Adrenal gland (tissue), 5 donors: Measurements from ENCODE around the gene RPL7A.

ENCODE experiments used
- POLR2A ChIP-seq, 2 donors: fragments of 450-650 bp; IDR thresholded peaks; one replicate each; pipeline ENCODE4 v1.6.1; 2017; ENCODE audit warnings: antibody characterized with exemption in 2 of 2, mild to moderate bottlenecking in 2 of 2, moderate library complexity in 1 of 2
- TF ChIP-seq, protein P1 (sequence below), 6 experiments: fragments of 450-650 bp in 4 of 6; fragments of 200-600 bp in 2 of 6; sonication (generic) in 1 of 6; IDR thresholded peaks; 1 replicate in 5 of 6; 2 replicates in 1 of 6; pipeline versions ENCODE4 v1.5.1 to v1.8.0; 2016 to 2021; ENCODE audit warnings: antibody characterized with exemption in 6 of 6, mild to moderate bottlenecking in 2 of 6, moderate library complexity in 1 of 6
- donor health status: DM: no; HTN: no; CAD: no.

DNA sequence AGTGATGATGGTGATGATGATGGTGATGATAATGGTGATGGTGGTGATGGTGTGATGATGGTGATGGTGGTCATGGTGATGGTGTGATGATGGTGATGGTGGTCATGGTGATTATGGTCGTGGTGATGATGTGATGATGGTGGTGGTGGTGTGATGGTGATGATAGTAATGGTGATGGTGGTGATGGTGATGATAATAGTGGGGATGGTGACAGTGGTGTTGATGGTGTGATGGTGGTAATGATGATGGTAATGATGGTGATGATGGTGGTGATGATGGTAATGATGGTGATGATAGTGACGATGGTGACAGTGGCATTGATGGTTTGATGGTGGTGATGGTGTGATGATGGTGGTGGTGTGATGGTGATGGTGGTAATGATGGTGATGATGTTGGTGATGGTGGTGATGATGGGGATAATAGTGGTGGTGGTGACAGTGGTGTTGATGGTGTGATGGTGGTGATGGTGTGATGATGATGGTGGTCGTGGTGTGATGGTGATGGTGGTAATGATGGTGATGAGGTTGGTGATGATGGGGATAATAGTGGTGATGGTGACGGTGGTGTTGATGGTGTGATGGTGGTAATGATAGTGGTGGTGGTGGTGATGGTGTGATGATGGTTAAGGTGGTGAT, 34.6 kb downstream of the RPL7A start:
- no peak for TF ChIP-seq POLR2A (IDR thresholded peaks at IDR 0.05)
- TF ChIP-seq, protein P1, sequence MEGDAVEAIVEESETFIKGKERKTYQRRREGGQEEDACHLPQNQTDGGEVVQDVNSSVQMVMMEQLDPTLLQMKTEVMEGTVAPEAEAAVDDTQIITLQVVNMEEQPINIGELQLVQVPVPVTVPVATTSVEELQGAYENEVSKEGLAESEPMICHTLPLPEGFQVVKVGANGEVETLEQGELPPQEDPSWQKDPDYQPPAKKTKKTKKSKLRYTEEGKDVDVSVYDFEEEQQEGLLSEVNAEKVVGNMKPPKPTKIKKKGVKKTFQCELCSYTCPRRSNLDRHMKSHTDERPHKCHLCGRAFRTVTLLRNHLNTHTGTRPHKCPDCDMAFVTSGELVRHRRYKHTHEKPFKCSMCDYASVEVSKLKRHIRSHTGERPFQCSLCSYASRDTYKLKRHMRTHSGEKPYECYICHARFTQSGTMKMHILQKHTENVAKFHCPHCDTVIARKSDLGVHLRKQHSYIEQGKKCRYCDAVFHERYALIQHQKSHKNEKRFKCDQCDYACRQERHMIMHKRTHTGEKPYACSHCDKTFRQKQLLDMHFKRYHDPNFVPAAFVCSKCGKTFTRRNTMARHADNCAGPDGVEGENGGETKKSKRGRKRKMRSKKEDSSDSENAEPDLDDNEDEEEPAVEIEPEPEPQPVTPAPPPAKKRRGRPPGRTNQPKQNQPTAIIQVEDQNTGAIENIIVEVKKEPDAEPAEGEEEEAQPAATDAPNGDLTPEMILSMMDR (IDR thresholded peaks at IDR 0.05): no peak
